Thyroid gland (tissue), 4 donors: ENCODE measurements around the gene HOXA5. TPM values are rescaled to one million over a fixed set of nuclear protein-coding genes. Genes with fewer than 3 reads are reported as not detected.

ENCODE experiments used
- DNase-seq, 2 donors: peaks; one replicate each; pipeline ENCODE4 v3.0.0-alpha.2; 2019
- H3K27ac ChIP-seq, 3 donors: fragments of 200-600 bp; sonication (generic); 1 replicate in 2 of 3; 2 replicates in 1 of 3; pipeline ENCODE4 v1.5.1; 2016 to 2019; ENCODE audit warnings: mild to moderate bottlenecking in 1 of 3, moderate library complexity in 1 of 3
- H3K27me3 ChIP-seq: fragments of 200-600 bp; sonication (generic); one replicate; pipeline ENCODE4 v1.5.1; 2019
- H3K36me3 ChIP-seq, 2 donors: fragments of 200-600 bp; sonication (generic); one replicate each; pipeline ENCODE4 v1.5.1; 2016 to 2019
- H3K4me1 ChIP-seq, 2 donors: fragments of 200-600 bp; sonication (generic); one replicate each; pipeline ENCODE4 v1.5.1; 2017 to 2019
- H3K4me3 ChIP-seq, 3 donors: fragments of 200-600 bp; sonication (generic); replicated peaks in 1 of 3; 1 replicate in 2 of 3; 2 replicates in 1 of 3; pipeline ENCODE4 v1.5.1; 2016; ENCODE audit warnings: mild to moderate bottlenecking in 1 of 3
- H3K9me3 ChIP-seq: fragments of 200-600 bp; sonication (generic); one replicate; pipeline ENCODE4 v1.5.1; 2017
- CTCF ChIP-seq, 6 experiments: fragments of 200-600 bp in 3 of 6; fragments of 450-650 bp in 3 of 6; sonication (generic) in 3 of 6; IDR thresholded peaks; one replicate each; pipeline ENCODE4 v1.5.1; 2016 to 2019; ENCODE audit warnings: antibody characterized with exemption in 6 of 6, mild to moderate bottlenecking in 2 of 6, inconsistent platforms in 1 of 6, moderate library complexity in 1 of 6
- POLR2A ChIP-seq, 2 donors: fragments of 450-650 bp; IDR thresholded peaks; one replicate each; pipeline ENCODE4 v1.6.1; 2017; ENCODE audit warnings: antibody characterized with exemption in 2 of 2, mild to moderate bottlenecking in 2 of 2, moderate library complexity in 1 of 2
- WGBS, 2 donors: methylation state at CpG; one replicate each; pipeline ENCODE4 v1.1.5; 2017; 5-methylcytosine and 5-hydroxymethylcytosine counted together
- intact Hi-C: fragments of 100-400 bp; cut with DNase I; formaldehyde crosslinking; loops from one replicate; pipeline ENCODE4 v1.15.1; 2023
- total RNA-seq, 4 donors: library from RNA; depleted of rRNA; stranded (reverse); fragments of >200 nt; gene quantifications; one replicate each; pipeline ENCODE4 v1.2.3, GENCODE V29; 2016

Gene HOXA5
- total RNA-seq, 4 donors from 2014 or later, result 2.0 to 4.4 (median 3.3) TPM

- intact Hi-C loops, result loop anchor here (5.0 kb wide), 1 partner anchor 288 kb away; no protein-coding TSS in a partner anchor
- H3K4me1 ChIP-seq, result peaks cover 18 to 34% of the 10 kb centered on the region in 2 donors
- no peaks in the 10 kb centered on the region for H3K36me3 ChIP-seq
- no peak for TF ChIP-seq CTCF (IDR thresholded peaks at IDR 0.05)
- TF ChIP-seq POLR2A (IDR thresholded peaks at IDR 0.05), result no peak
- H3K27me3 ChIP-seq, result peaks cover 83% of the 10 kb centered on the region
- no peak overlapping the region for H3K27ac ChIP-seq
- H3K9me3 ChIP-seq, result no peaks in the 10 kb centered on the region
- H3K4me3 ChIP-seq, result no peak overlapping the region
- WGBS, 2 donors, result 10 to 16% methylated on average over 48 of the region's 48 CpGs
- peak; percentile 41 to 59 for DNase-seq
Measured at GRCh38 chr7:27154901-27155815, 11.7 kb upstream of the HOXA5 start.

DNA sequence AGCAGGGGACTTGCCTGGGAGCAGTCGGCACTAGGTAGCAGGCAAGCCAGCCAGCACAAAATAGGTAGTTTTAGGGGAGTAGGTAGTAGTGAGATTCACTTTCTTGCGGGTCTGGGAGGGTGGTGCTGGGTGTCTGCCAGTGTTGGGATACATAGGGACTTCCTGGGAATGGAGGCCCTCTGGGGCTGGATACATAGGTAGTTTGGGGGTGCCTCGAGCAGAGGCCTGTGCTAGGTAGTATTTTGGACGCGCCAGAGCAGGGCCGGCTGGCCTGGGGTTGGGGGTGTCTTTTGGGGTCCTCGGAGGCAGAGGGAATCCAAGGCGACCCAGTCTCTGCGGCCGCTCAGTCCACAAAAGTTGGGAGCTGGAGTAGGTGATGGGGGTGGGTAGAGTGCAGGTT, 10.9 kb upstream of the HOXA5 start:
- no peak for TF ChIP-seq CTCF (IDR thresholded peaks at IDR 0.05)
- no peak for TF ChIP-seq POLR2A (IDR thresholded peaks at IDR 0.05)
- H3K27ac ChIP-seq, result no peak overlapping the region
- H3K36me3 ChIP-seq, result no peaks in the 10 kb centered on the region
- intact Hi-C loops, result loop anchor here (5.0 kb wide), 1 partner anchor 287 kb away; no protein-coding TSS in a partner anchor
- WGBS, 2 donors, result 31 to 36% methylated on average over 9 to 10 of the region's 10 CpGs
- peaks cover 18 to 34% of the 10 kb centered on the region in 2 donors for H3K4me1 ChIP-seq
- no peaks in the 10 kb centered on the region for H3K9me3 ChIP-seq
- H3K27me3 ChIP-seq, result peaks cover 84% of the 10 kb centered on the region
- no peak overlapping the region for H3K4me3 ChIP-seq
- DNase-seq, result no peak

GRCh38 chr7:27153526-27153925, 10.0 kb upstream of the HOXA5 start:
- no peak for TF ChIP-seq CTCF (IDR thresholded peaks at IDR 0.05)
- no peak for TF ChIP-seq POLR2A (IDR thresholded peaks at IDR 0.05)
- Histone ChIP-seq H3K36me3 (no peaks in the 10 kb centered on the region), H3K4me3 (no peak overlapping the region), H3K4me1 (peaks cover 18 to 34% of the 10 kb centered on the region in 2 donors), H3K27ac (no peak overlapping the region), H3K9me3 (no peaks in the 10 kb centered on the region), H3K27me3 (peaks cover 87% of the 10 kb centered on the region)
- intact Hi-C loops, result loop anchor here (5.0 kb wide), 1 partner anchor 286 kb away; no protein-coding TSS in a partner anchor
- DNase-seq, result no peak
- WGBS, 2 donors, result 28 to 35% methylated on average over 3 of the region's 3 CpGs

DNA sequence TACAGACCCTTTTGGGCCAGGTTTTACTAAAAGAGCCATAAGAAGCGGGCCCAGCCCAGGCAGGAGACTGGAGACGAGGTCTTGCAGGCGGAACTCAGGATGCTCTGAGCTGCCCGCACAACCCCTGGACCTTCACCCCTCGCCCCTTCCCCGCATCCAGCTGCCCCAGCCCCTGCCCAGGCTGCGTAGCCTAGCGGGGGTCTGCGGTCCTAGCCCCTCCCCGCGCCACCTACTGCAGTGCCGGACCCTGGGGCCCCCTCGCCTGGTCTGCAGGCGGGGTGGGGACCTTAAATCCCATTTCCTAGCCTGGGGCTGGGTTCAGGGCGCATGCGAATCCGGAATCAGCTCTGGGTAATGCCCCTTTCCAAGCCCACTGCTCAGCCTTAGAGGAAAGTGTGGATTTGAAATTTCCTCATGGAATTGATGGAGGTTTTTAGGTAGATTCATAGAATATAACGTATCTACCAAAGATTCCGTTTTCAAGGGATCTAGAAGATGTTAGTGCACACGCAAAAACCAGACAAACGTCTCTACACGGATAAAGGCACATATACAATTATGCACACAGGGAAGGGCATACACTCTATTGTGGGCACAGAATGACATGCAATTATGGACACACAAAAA, 9.4 kb upstream of the HOXA5 start:
- Histone ChIP-seq H3K27ac (peak overlapping the region in 1 of 3 donors; percentile 0), H3K4me1 (peaks cover 19 to 37% of the 10 kb centered on the region in 2 donors), H3K36me3 (no peaks in the 10 kb centered on the region), H3K27me3 (peaks cover 88% of the 10 kb centered on the region), H3K9me3 (no peaks in the 10 kb centered on the region), H3K4me3 (no peak overlapping the region)
- 18% methylated on average over 15 of the region's 22 CpGs for WGBS, 2 donors
- intact Hi-C loops, result loop anchor here (5.0 kb wide), 1 partner anchor 286 kb away; no protein-coding TSS in a partner anchor
- TF ChIP-seq POLR2A (IDR thresholded peaks at IDR 0.05), result no peak
- TF ChIP-seq CTCF (IDR thresholded peaks at IDR 0.05), result no peak
- DNase-seq, result no peak
